GM19328 (cell line): ENCODE results near the gene TPM1.
"Not testable (repeated sequence)": the region's sequence is repeated elsewhere in the genome, so short reads cannot be mapped to it uniquely, and the experiment has no call there.

Experiments
- ATAC-seq: cut with Tn5 transposase; IDR thresholded peaks from one replicate; pipeline ENCODE4 v1.9.1; 2021; ENCODE audit warnings: mild to moderate bottlenecking, moderate library complexity; ENCODE audit not compliant: unreplicated experiment

The TPM1 gene

DNA sequence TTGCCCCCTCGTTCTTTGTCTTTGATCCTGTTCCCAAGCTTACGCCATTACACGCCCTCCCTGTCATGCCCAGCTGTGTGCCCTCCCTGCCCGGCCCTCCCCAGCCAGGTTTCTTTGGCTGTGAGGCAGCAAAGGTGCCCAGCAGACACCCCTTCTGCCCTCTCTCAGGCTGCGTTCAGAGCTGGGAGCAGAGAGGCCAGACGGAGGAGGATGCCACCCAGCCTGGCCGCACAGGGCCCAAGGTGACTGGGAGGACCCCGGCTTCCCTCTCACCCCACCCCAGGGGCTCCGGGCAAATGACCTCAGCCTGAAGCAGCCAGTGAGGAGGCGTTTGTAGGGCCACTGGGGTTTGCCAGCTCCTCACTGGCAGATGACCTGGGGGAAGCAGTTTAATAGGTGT lies 48.3 kb downstream of the TPM1 start:
- ATAC-seq: no peak

DNA sequence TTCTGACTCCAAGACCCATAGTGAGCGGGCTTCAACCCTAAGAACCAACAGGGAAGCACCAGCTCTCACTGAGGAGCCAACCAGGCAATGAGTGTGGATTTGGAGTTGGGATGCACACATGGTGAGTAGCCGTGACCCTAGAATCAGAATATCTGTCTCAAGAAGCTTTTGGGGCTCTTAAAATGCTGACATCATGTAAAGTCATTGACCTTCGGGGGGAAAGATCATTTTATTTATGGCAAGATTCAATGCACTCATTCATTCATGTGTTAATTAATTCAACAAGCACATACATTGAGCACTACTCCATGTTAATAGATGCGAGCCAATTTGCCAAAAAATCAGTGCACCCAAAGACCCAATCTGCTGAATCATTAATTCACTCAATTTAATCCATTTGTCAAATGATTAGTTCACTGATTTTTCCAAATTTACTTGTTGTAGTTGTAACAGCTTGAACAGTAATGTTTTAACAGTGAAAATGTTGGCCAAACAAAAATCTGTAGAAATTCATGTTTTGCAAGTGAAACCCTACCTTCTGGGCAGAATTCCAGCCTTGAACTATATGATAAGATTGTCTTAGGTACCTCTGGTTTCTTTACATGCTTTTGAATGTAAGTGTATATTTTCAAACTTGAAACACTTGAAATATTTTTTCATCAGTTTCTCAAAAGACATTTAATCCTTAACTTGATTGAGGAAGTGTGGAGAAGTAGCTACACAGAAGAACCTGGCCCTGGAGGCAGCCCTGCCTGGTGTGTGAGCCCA lies 49.3 kb downstream of the TPM1 start:
- no peak for ATAC-seq

DNA sequence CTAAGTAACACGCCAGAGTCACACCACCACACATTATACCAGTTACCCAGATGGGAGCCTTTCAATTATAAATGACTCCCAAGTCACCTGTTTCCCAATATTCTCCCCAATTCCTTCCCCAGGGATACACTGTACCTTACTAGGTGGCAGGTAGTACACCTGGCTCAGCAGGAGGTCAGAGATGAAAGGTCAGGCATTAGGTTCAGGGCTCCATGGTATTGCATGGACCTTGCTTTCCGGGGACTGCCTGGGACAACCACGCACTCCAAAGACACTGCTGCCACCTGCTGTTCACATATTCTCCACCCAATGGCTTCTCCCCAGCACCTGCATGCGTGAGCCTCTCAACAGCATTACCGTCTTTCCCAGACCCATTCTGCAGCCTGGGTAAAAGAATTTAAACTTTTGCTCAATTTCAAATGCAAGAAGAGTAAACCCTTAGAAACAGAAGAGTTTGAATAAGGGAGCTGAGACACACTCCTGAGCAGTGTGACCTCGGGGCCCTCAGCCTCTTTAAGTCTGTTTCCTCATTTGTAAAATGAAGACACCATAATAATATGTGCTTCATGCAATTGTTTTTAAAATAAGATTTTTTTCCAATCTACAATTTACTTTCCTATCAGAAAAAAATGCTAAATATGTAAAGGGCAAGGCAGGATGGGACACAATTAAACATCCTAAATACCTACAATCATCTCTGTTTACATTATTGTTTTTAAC lies 51.1 kb downstream of the TPM1 start:
- no peak for ATAC-seq

DNA sequence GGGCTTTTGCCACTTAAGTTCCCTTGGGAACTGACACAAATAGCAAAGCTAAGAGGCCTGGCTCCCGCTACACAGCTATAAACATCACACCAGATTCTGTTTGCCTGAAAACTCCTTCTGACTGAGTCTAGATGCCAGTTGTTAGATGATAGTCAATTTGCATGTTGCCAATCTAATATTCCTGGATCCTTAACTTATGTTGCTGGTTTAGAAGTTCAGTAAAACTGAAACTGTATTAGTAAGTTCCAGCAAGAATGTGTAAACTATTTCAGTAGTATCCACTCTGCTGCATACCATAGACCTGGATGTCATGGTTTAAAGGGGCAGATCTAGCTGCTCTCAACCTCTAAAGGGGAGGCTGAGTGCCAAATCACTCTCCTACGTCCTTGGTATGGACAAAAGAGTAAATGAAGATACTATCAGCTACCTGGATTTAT lies 52.0 kb downstream of the TPM1 start:
- no peak for ATAC-seq

DNA sequence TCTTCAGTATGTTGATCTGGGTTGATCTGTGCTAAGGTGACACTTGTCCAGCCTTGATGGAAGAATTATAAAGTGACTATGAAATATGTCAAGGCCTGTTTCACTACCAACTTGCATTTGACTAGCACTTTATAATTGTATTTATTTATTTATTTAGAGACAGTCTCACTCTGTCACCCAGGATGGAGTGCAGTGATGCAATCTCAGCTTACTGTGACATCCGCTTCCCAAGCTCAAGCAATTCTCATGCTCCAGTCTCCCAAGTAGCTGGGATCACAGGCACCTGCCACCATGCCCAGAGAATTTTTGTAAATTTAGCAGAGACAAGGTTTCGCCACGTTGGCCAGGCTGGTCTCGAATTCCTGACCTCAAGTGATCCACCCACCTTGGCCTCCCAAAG lies 53.6 kb downstream of the TPM1 start:
- ATAC-seq: no peak

DNA sequence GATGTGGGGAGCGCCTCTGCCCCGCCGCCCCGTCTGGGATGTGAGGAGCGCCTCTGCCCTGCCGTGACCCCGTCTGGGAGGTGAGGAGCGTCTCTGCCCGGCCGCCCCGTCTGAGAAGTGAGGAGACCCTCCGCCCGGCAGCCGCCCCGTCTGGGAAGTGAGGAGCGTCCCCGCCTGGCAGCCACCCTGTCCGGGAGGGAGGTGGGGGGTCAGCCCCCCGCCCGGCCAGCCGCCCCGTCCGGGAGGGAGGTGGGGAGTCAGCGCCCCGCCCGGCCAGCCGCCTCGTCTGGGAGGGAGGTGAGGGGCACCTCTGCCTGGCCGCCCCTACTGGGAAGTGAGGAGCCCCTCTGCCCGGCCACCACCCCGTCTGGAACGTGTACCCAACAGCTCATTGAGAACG lies 56.4 kb downstream of the TPM1 start:
- not testable (repeated sequence) for ATAC-seq

DNA sequence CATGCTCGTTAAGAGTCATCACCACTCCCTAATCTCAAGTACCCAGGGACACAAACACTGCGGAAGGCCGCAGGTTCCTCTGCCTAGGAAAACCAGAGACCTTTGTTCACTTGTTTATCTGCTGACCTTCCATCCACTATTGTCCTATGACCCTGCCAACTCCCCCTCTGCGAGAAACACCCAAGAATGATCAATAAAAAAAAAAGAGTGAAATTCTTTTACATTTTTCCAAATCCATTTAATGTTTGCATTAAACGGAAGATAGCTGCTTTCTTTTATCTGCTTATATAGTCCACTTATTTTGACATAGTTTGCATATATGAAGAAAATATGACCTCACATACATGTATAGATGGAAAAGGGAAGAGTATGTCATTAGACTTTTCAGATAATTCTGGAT lies 57.0 kb downstream of the TPM1 start:
- ATAC-seq: not testable (repeated sequence)

DNA sequence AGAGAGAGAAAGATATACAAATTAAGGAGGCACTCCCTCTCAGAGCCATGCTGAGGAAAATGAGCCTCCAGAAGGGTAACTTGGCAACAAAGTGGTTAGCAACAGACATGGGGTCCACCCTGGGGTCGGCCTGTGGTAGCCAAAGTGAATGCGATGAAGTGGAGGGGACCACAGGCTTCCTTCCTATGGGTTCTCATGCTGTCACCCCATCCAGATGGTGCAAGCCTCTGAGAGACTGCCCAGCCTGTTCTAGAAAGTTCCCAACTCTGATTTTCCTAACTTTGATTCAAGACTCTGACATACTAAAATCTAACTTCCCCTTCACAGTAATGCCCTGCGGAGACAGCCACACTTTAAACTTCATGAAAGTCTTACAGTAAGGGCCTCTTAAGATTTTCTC lies 60.9 kb downstream of the TPM1 start:
- ATAC-seq: no peak

DNA sequence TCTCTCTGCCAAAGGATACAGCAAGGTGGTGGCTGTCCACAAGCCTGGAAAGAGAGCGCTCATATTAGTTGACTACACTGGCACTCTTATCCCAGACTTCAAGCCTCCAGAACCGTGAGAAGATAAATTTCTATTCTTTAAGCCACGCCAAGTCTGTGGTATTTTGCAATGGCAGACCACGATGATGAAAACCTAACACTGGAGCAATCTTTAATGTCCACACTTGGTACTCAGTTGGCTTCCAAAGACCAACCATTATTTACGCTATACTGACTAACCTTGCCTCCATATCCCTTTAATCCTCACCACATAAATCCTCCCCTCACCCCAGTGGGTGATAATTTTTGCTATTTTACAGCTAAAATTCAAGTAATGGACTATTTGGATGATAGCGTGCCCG lies 62.2 kb downstream of the TPM1 start:
- no peak for ATAC-seq

DNA sequence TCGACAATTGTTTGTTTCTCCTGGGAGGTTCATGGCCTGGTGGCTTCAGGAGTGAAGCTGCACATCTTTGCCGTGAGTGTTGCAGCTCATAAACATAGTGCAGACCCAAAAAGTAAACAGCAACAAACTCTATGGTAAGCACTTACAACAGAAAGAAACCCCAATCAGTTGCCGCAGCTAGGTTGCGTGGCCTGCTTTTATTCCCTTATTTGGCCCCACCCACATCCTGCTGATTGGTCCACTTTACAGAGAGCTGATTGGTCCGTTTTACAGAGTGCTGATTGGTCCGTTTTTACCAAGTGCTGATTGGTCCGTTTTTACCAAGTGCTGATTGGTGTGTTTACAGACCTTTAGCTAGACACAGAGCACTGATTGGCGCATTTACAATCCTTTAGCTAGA lies 62.8 kb downstream of the TPM1 start:
- not testable (repeated sequence) for ATAC-seq

DNA sequence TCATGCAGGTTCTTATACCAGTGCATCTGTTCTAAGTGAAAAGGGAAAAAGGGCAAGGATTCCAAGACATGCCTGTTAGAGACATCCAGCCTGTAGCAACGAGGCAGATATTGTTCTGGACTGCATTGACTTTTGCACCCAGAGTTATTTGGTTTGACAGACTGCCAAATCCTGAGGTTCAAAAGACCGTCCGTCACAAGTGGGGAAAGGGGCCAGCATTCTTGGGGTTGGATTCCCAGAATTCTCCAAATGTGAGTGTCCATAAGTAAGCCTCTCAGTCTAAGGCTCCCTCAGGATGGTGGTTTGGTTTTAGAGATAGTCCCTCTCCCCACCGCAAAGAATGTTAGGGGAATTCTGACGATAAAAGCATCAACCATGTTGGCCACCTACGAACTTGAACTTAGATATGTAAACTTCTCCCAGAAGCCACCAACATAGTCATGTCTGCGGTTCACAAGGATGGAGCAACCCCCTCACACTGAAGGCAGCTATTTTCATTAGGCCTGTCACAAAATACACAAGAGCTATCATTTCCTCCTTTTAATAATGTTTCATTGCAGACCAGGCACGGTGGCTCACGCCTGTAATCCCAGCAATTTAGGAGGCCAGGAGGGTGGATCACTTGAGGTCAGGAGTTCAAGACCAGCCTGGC lies 65.5 kb downstream of the TPM1 start:
- no peak for ATAC-seq

DNA sequence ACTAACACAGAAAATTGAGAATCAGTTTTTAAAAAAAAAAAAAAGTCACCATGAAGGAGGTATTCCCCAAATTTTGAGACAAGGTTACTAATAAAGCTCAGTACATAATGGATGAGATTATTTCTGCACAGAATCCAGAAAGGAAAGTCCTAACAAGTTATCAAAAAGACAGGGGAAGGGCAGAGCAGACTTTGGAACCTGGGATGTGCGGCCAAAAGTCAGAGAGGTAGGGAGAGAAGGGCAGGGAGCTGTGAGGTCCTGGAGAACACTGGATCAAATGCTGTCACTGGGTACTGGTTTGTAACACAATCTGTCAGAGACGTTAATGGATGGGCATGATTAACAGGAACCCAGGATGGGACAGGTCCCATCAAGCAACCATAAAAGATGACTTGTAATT lies 67.0 kb downstream of the TPM1 start:
- no peak for ATAC-seq

DNA sequence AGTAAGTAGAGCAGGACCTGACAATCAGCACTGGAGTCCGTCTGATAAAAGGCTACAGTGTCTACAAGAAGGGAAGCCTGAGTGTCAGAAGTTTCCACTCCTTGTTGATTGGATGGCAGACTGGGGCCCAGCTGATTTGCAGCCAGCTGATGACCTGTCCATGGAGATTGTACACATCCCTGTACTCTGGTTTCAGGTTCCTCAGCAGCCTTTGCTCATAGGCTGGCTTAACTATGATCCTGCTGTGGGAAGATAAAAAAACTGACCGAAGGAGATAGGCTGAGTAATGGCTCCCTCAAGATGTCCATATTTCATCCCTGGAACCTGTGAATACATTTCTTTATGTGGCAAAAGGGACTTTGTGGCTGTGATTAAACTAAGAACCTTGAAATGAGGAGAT lies 67.4 kb downstream of the TPM1 start:
- ATAC-seq: no peak

DNA sequence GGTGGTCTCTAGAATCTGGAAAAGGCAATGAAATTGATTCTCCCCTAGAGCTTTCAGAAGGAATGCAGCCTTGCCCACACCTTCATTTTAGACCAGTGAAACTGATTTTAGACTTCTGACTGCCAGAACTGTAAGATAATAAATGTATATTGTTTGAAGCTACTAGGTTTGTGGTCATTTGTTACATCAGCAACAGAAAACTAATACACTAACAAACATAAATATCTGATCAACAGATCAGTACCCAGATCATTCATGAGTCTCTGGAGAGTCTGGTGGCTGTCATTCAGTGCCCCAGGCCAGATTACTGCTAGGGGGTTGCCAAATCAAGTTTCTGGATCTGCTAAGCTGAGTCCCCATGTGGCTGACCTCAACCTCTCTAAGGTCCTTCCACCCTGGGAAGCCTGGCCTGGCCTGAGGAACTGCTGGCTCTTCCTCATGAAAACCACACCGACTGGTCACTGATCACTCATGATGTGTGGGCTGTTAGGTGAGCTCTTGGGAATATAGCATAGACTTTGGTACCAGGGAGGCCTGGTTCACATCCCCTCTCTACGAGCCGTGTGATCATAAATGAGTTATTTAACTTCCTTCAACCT lies 68.0 kb downstream of the TPM1 start:
- ATAC-seq: no peak

DNA sequence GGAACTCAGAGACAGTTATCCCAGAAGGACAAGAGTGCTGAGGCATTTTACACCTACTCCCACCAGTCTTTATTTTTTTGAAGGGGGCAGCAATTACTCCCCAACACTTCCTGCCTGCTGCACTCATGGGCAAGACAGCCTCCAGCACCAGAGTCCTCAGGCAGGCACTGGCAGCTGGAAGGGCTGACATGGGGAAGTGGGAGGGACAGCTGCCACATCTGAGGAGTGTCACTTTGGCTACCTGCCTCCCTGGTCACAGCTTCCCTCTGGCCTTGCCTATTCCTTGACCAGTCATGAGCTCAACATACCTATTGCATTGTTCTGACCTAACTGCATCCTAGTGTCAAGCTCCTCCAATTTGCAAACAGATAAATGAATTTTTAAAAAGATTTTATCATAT lies 68.9 kb downstream of the TPM1 start:
- ATAC-seq: no peak

DNA sequence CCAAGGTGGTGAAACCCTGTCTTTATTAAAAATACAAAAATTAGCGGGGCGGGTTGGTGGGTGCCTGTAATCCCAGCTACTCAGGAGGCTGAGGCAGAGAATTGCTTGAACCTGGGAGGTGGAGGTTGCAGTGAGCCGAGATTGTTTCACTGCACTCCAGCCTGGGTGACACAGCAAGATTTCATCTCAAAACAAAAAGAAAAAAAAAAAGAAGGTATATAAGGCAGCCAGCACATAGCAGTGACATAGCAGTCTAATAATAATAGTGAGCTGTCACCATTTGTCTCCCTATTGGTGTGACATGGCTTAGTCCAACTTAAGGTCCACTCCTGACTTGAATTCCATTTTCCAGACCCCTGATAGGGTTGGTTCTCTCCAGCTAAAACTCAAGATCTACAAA lies 70.3 kb downstream of the TPM1 start:
- ATAC-seq: no peak

DNA sequence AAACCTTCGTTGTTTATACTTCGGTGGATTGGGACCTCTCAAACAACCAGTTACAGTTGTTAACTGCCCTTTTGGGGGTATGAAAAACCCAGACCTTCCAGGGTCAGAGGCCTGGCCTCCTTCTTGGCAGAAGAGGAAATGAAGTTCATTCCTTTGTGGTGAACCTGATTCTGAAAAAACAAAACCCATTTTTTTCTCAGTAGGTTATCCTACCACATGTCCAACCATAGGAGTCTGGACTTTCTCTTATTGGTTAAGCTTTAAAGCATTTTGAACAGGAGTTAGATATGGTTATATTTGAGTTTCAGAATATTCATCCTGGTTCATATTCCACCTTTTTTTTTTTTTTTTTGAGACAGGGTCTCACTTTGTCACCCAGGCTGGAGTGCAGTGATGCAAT lies 71.9 kb downstream of the TPM1 start:
- no peak for ATAC-seq
